Hindlimb muscle (tissue), 1 donor: ENCODE data around the gene BTF3L4. TPM values are rescaled to one million over a fixed set of nuclear protein-coding genes. Genes with fewer than 3 reads are reported as not detected.
A peak's percentile ranks its signal among the peaks of the same experiment; 100 is the strongest.
"Not testable (repeated sequence)": the region's sequence is repeated elsewhere in the genome, so short reads cannot be mapped to it uniquely, and the experiment has no call there.

Source experiments
- DNase-seq: peaks from one replicate; pipeline ENCODE4 v3.0.0-alpha.2; 2013
- polyA plus RNA-seq: library from polyadenylated mRNA; unstranded; fragments of 120-200 nt; gene quantifications from one replicate; pipeline ENCODE4 v1.2.1, GENCODE V29; 2013; ENCODE audit not compliant: insufficient read length

Gene BTF3L4
- 67.3 TPM for polyA plus RNA-seq

- peak; percentile 91 for DNase-seq
Measured at GRCh38 chr1:52056163-52056936, at the start of gene BTF3L4. Gene BTF3L4 (plus strand): TSS chr1:52056295. CDS start chr1:52059848, 3,553 bp downstream.

- DNase-seq, result peak; percentile 45
Measured at GRCh38 chr1:52007215-52008002, 48.7 kb upstream of the BTF3L4 start.

GRCh38 chr1:52008071-52008809, 47.9 kb upstream of the BTF3L4 start:
- DNase-seq, result no peak

GRCh38 chr1:52022133-52022532, 34.0 kb upstream of the BTF3L4 start:
- no peak for DNase-seq

GRCh38 chr1:52026278-52026677, 29.8 kb upstream of the BTF3L4 start:
- DNase-seq, result no peak

GRCh38 chr1:52028328-52028727, 27.8 kb upstream of the BTF3L4 start:
- no peak for DNase-seq

- DNase-seq, result not testable (repeated sequence)
Measured at GRCh38 chr1:52028839-52029238, 27.3 kb upstream of the BTF3L4 start.

GRCh38 chr1:52032124-52032784, 23.8 kb upstream of the BTF3L4 start:
- no peak for DNase-seq

GRCh38 chr1:52032785-52033131, 23.3 kb upstream of the BTF3L4 start:
- peak; percentile 34 for DNase-seq

GRCh38 chr1:52033190-52034049, 22.7 kb upstream of the BTF3L4 start, which contains the start of gene KTI12:
Gene KTI12 (minus strand): TSS chr1:52033810. CDS start chr1:52033761, 49 bp downstream.
- peak; percentile 91 for DNase-seq

- no peak for DNase-seq
Measured at GRCh38 chr1:52034050-52034384, 22.1 kb upstream of the BTF3L4 start.

- DNase-seq, result no peak
Measured at GRCh38 chr1:52037402-52037814, 18.7 kb upstream of the BTF3L4 start.

- no peak for DNase-seq
Measured at GRCh38 chr1:52037909-52038308, 18.2 kb upstream of the BTF3L4 start.

- no peak for DNase-seq
Measured at GRCh38 chr1:52041551-52042185, 14.4 kb upstream of the BTF3L4 start.

GRCh38 chr1:52045236-52045635, 10.9 kb upstream of the BTF3L4 start:
- DNase-seq, result no peak

GRCh38 chr1:52045666-52046195, 10.4 kb upstream of the BTF3L4 start:
- DNase-seq, result not testable (repeated sequence)

- DNase-seq, result not testable (repeated sequence)
Measured at GRCh38 chr1:52049337-52049736, 6.8 kb upstream of the BTF3L4 start.

GRCh38 chr1:52053862-52054261, 2.2 kb upstream of the BTF3L4 start:
- no peak for DNase-seq

GRCh38 chr1:52054496-52055065, 1.5 kb upstream of the BTF3L4 start:
- DNase-seq, result no peak
